Aorta (tissue), 5 donors: ENCODE data around the gene LAGE3. TPM values are rescaled to one million over a fixed set of nuclear protein-coding genes. Genes with fewer than 3 reads are reported as not detected.

Source experiments
- ATAC-seq: fragments of 200-7000 bp; cut with Tn5 transposase; one replicate; pipeline ENCODE4 v1.9.1; 2022; ENCODE audit warnings: moderate library complexity; ENCODE audit not compliant: low FRiP score
- DNase-seq, 2 donors: peaks; one replicate each; pipeline ENCODE4 v3.0.0-alpha.2; 2020
- H3K27ac ChIP-seq, 2 donors: one replicate each; pipeline ENCODE4 v1.5.1; 2013; ENCODE audit warnings: low read length in 2 of 2, mild to moderate bottlenecking in 2 of 2, moderate library complexity in 2 of 2, control low read depth in 1 of 2, inconsistent platforms in 1 of 2, low read depth in 1 of 2
- H3K27me3 ChIP-seq, 2 donors: one replicate each; pipeline ENCODE4 v1.6.1; 2013; ENCODE audit warnings: control low read depth in 1 of 2, low read length in 1 of 2, mild to moderate bottlenecking in 1 of 2, moderate library complexity in 1 of 2; ENCODE audit not compliant: insufficient read depth in 2 of 2, control insufficient read depth in 1 of 2
- H3K36me3 ChIP-seq, 2 donors: one replicate each; pipeline ENCODE4 v1.6.1; 2013; ENCODE audit warnings: control low read depth in 1 of 2, low read length in 1 of 2, mild to moderate bottlenecking in 1 of 2; ENCODE audit not compliant: insufficient read depth in 2 of 2, control insufficient read depth in 1 of 2
- H3K4me1 ChIP-seq, 2 donors: one replicate each; pipeline ENCODE4 v1.6.1; 2013; ENCODE audit warnings: low read length in 2 of 2, control low read depth in 1 of 2, mild to moderate bottlenecking in 1 of 2, moderate library complexity in 1 of 2; ENCODE audit not compliant: insufficient read depth in 2 of 2, control insufficient read depth in 1 of 2
- H3K4me3 ChIP-seq, 2 donors: one replicate each; pipeline ENCODE4 v1.5.1; 2013; ENCODE audit warnings: low read length in 2 of 2, control low read depth in 1 of 2, mild to moderate bottlenecking in 1 of 2
- H3K9me3 ChIP-seq: one replicate; pipeline ENCODE4 v1.6.1; 2013; ENCODE audit warnings: mild to moderate bottlenecking, low read length; ENCODE audit not compliant: control insufficient read depth
- WGBS, 2 donors: extraction: QIAGEN DNeasy Blood & Tissue Kit; methylation state at CpG; one replicate each; pipeline ENCODE4 v1.1.7; 2013; 5-methylcytosine and 5-hydroxymethylcytosine counted together
- intact Hi-C, 2 donors: fragments of 100-400 bp; cut with DNase I; formaldehyde crosslinking; loops; one replicate each; pipeline versions ENCODE4 v1.14.2 to v1.15.0; 2022
- polyA plus RNA-seq, 2 donors: library from polyadenylated mRNA; stranded (reverse); fragments of 200-250 nt; gene quantifications; one replicate each; pipeline ENCODE4 v1.2.3, GENCODE V29; 2013
- total RNA-seq, 2 donors: library from RNA; stranded (reverse); fragmentation: NEBNext Ultra II Directional; extraction: Animal tissue kit (Norgen Biotek cat#: 25700); gene quantifications; one replicate each; pipeline ENCODE4 v1.2.1, GENCODE V29; 2021
- donor health status: healthy with polysubstance abuse.
- donor health status: Bipolar disorder and iron deficiency.
- donor health status: DM: no; HTN: no; CAD: no.
- donor health status: DM: no; HTN: no; CAD: no.
- donor health status: DM: yes; HTN: yes; CAD: no.

The LAGE3 gene
- total and polyA plus RNA-seq, 4 donors, result 3.5 to 9.1 (median 7.1) TPM

DNA sequence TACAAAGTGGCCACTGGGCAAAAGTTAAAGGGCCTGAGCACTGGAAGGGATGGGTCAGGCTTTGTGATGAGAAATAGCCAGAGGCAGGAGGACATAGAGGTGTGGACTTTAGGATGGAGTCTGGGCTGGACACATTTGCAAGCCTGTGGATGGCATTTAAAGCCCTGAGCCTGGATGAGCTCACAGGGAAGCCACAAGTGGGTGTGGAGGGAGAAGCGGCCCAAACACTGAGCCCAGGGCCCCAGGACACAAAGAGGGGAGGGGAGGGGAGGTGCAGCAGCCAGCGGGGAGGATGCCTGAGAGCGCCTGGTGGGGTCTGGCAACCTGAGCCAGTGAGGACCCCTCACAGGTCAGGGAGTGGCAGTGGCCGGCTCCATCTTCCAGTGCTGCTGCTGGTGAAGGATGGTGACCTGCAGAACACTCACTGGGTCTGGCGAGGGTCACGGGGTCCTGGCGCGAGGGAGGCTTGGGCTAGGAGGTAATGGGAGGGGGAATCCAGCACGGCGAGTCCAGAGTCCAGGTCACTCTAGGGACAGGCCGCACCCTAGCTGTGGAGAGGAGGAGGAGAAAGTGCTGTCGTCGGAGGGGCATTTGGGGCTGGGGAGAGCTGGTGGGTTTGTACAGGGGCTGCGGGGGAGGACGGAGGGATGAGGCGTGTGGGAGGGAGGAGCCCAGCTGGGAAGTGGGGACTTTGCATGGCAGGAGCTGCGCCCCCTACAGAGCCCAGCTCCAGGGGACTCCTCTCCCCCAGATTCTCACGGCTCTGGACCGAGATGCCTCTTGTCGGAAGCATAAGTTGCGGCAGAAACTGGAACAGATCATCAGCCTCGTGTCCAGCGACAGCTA lies 7.0 kb downstream of the LAGE3 start:
- DNase-seq (no peak), ATAC-seq (no peak)
- H3K9me3 ChIP-seq, result no peaks in the 10 kb centered on the region
- peaks cover 0 to 11% of the 10 kb centered on the region in 2 donors for H3K36me3 ChIP-seq
- WGBS, 2 donors, result 79 to 84% methylated on average over 23 of the region's 23 CpGs
- no peak overlapping the region for H3K4me3 ChIP-seq
- no peak overlapping the region for H3K27ac ChIP-seq
- no peaks in the 10 kb centered on the region for H3K4me1 ChIP-seq
- intact Hi-C loops, result no loop called here
- no peaks in the 10 kb centered on the region for H3K27me3 ChIP-seq

DNA sequence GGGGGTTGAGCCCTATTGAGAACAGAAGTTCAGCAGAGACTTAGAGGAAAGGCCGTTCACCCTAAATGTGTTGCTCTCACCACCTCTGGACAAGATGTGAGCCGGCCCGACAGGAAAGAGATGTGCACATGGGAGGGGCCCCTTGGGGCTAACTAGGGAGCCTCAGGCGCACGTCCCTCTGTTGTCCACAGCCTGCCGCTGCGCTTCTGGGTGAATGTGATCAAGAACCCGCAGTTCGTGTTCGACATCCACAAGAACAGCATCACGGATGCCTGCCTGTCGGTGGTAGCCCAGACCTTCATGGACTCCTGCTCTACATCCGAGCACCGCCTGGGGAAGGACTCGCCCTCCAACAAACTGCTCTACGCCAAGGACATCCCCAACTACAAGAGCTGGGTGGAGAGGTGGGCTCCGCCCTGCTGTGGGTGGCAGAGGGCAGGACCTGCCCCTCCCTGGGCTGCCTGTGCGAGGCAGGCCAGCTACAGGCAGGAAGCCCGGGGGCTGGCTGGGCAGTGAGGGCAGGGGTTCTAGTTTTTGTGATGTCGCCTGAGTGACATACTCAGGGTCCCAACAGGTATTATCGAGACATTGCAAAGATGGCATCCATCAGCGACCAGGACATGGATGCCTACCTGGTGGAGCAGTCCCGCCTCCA lies 8.0 kb downstream of the LAGE3 start:
- H3K4me3 ChIP-seq, result no peak overlapping the region
- DNase-seq (peak in 1 of 2 donors; percentile 70), ATAC-seq (no peak)
- no peaks in the 10 kb centered on the region for H3K27me3 ChIP-seq
- intact Hi-C loops, result no loop called here
- no peaks in the 10 kb centered on the region for H3K4me1 ChIP-seq
- WGBS, 2 donors, result 85 to 87% methylated on average over 23 of the region's 23 CpGs
- no peak overlapping the region for H3K27ac ChIP-seq
- no peaks in the 10 kb centered on the region for H3K9me3 ChIP-seq
- peaks cover 0 to 11% of the 10 kb centered on the region in 2 donors for H3K36me3 ChIP-seq

DNA sequence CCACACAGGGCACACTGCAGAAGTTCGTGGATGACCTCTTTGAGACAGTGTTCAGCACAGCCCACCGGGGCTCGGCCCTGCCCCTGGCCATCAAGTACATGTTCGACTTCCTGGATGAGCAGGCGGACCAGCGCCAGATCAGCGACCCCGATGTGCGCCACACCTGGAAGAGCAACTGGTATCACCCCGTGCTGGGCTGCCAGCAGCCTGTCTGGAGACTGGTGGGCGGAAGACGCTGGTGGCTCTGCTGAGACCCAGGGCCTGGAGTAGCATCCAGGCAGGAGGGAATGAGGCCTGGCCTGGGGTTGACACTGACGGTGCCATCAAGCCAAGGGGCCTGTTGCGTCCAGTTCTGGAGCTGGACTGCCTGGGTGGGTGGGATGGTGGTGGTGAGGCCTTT lies 8.6 kb downstream of the LAGE3 start:
- ATAC-seq (no peak), DNase-seq (peak in 1 of 2 donors; percentile 36)
- intact Hi-C loops, result no loop called here
- H3K27ac ChIP-seq, result no peak overlapping the region
- H3K36me3 ChIP-seq, result peaks cover 0 to 15% of the 10 kb centered on the region in 2 donors
- no peaks in the 10 kb centered on the region for H3K4me1 ChIP-seq
- H3K9me3 ChIP-seq, result no peaks in the 10 kb centered on the region
- 88 to 90% methylated on average over 14 of the region's 14 CpGs for WGBS, 2 donors
- H3K4me3 ChIP-seq, result no peak overlapping the region
- H3K27me3 ChIP-seq, result no peaks in the 10 kb centered on the region

DNA sequence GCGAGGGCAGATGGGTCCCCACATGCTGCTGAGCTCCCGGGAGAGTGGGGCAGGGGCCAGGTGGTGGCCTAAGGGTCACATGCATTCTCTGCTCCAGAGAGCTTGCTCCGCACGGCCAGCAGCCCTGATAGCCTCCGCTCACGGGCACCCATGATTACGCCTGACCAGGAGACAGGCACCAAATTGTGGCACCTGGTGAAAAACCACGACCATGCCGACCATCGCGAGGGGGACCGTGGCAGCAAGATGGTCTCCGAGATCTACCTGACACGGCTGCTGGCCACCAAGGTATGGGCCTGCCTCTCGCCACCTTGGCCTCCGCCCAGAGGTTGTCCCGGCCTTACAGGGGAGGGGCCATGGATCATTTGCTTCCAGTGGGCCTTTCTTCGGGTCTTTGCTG lies 9.2 kb downstream of the LAGE3 start:
- Histone ChIP-seq H3K4me3 (no peak overlapping the region), H3K9me3 (no peaks in the 10 kb centered on the region), H3K4me1 (no peaks in the 10 kb centered on the region), H3K27me3 (no peaks in the 10 kb centered on the region), H3K36me3 (peaks cover 0 to 16% of the 10 kb centered on the region in 2 donors), H3K27ac (no peak overlapping the region)
- WGBS, 2 donors, result 86% methylated on average over 18 of the region's 18 CpGs
- DNase-seq (no peak), ATAC-seq (no peak)
- intact Hi-C loops, result no loop called here

GRCh38 chrX:154469114-154469513 lies 10.0 kb downstream of the LAGE3 start:
- H3K4me1 ChIP-seq, result no peaks in the 10 kb centered on the region
- no peak for DNase-seq
- no peak overlapping the region for H3K4me3 ChIP-seq
- H3K9me3 ChIP-seq, result no peaks in the 10 kb centered on the region
- intact Hi-C loops, result no loop called here
- no peaks in the 10 kb centered on the region for H3K27me3 ChIP-seq
- peaks cover 0 to 16% of the 10 kb centered on the region in 2 donors for H3K36me3 ChIP-seq
- ATAC-seq, result no peak
- H3K27ac ChIP-seq, result no peak overlapping the region
- 83 to 85% methylated on average over 9 of the region's 9 CpGs for WGBS, 2 donors

GRCh38 chrX:154468217-154468616 lies 10.9 kb downstream of the LAGE3 start:
- no peak for ATAC-seq
- Histone ChIP-seq H3K36me3 (peaks cover 0 to 16% of the 10 kb centered on the region in 2 donors), H3K27ac (no peak overlapping the region), H3K4me1 (no peaks in the 10 kb centered on the region), H3K27me3 (no peaks in the 10 kb centered on the region), H3K9me3 (no peaks in the 10 kb centered on the region), H3K4me3 (no peak overlapping the region)
- intact Hi-C loops, result no loop called here
- 93 to 94% methylated on average over 23 of the region's 23 CpGs for WGBS, 2 donors
- DNase-seq, result no peak

DNA sequence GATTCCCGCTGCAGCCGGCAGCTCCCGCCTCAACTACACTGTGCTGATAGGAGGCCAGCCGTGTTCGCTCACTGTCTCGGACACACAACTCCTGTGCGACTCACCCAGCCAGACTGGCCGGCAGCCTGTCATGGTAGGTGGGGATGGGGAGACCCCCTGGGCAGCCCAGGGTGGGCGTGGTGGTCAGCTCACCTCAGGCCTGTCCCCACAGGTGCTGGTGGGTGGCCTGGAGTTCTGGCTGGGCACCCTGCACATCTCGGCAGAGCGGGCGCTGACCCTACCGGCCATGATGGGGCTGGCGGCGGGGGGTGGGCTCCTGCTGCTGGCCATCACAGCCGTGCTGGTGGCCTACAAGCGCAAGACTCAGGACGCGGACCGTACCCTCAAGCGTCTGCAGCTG lies 11.5 kb downstream of the LAGE3 start:
- no peak for ATAC-seq
- H3K9me3 ChIP-seq, result no peaks in the 10 kb centered on the region
- H3K36me3 ChIP-seq, result peaks cover 0 to 16% of the 10 kb centered on the region in 2 donors
- WGBS, 2 donors, result 93 to 94% methylated on average over 21 of the region's 21 CpGs
- H3K27me3 ChIP-seq, result no peaks in the 10 kb centered on the region
- no peak for DNase-seq
- H3K4me3 ChIP-seq, result no peak overlapping the region
- intact Hi-C loops, result no loop called here
- no peaks in the 10 kb centered on the region for H3K4me1 ChIP-seq
- no peak overlapping the region for H3K27ac ChIP-seq

DNA sequence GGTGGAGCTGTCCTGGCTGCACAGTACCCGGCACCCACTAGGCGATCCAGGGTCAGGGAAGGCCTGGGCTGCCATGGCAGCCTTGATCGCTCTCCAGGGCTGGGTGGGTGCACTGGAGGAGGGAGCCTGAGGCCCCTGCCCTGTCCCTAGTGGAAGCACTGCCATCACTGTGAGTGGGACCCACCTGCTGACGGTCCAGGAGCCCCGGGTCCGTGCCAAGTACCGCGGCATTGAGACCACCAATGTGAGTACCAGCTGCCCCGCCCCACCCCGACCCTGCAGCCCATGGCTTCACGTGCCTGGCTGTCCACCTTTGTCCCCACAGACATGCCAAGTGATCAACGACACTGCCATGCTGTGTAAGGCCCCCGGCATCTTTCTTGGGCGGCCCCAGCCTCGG lies 12.2 kb downstream of the LAGE3 start:
- no peak overlapping the region for H3K4me3 ChIP-seq
- WGBS, 2 donors, result 86 to 90% methylated on average over 14 to 15 of the region's 15 CpGs
- H3K27ac ChIP-seq, result no peak overlapping the region
- no peaks in the 10 kb centered on the region for H3K4me1 ChIP-seq
- no peak for DNase-seq
- no peaks in the 10 kb centered on the region for H3K9me3 ChIP-seq
- ATAC-seq, result no peak
- no peaks in the 10 kb centered on the region for H3K27me3 ChIP-seq
- intact Hi-C loops, result no loop called here
- H3K36me3 ChIP-seq, result peaks cover 0 to 16% of the 10 kb centered on the region in 2 donors

GRCh38 chrX:154466036-154466435 lies 13.0 kb downstream of the LAGE3 start:
- no peak overlapping the region for H3K27ac ChIP-seq
- H3K4me3 ChIP-seq, result no peak overlapping the region
- no peaks in the 10 kb centered on the region for H3K4me1 ChIP-seq
- H3K36me3 ChIP-seq, result peaks cover 0 to 16% of the 10 kb centered on the region in 2 donors
- H3K27me3 ChIP-seq, result no peaks in the 10 kb centered on the region
- intact Hi-C loops, result no loop called here
- DNase-seq (no peak), ATAC-seq (no peak)
- no peaks in the 10 kb centered on the region for H3K9me3 ChIP-seq
- 88 to 89% methylated on average over 32 of the region's 32 CpGs for WGBS, 2 donors
